Endodermal cell (in vitro differentiated cells): ENCODE data around the gene MYH13. TPM values are rescaled to one million over a fixed set of nuclear protein-coding genes. Genes with fewer than 3 reads are reported as not detected.
"Not testable (repeated sequence)": the region's sequence is repeated elsewhere in the genome, so short reads cannot be mapped to it uniquely, and the experiment has no call there.

Experiments
- DNase-seq: peaks from one replicate; pipeline ENCODE4 v3.0.0-alpha.2; 2017
- H3K27ac ChIP-seq: 2 replicates; pipeline ENCODE4 v1.5.1; 2013; ENCODE audit warnings: mild to moderate bottlenecking, low read depth, low read length, moderate library complexity
- H3K27me3 ChIP-seq: 2 replicates; pipeline ENCODE4 v1.6.1; 2013; ENCODE audit warnings: mild to moderate bottlenecking, low read length, moderate library complexity; ENCODE audit not compliant: insufficient read depth, control insufficient read depth, poor library complexity, severe bottlenecking
- H3K36me3 ChIP-seq: 2 replicates; pipeline ENCODE4 v1.7.0; 2013; ENCODE audit warnings: mild to moderate bottlenecking, low read length, moderate library complexity; ENCODE audit not compliant: control insufficient read depth, insufficient read depth
- H3K4me1 ChIP-seq: one replicate; pipeline ENCODE4 v1.7.0; 2013; ENCODE audit warnings: low read length; ENCODE audit not compliant: control insufficient read depth, insufficient read depth
- H3K4me3 ChIP-seq: 2 replicates; pipeline ENCODE4 v1.5.1; 2013; ENCODE audit warnings: mild to moderate bottlenecking, low read length, moderate library complexity
- H3K9ac ChIP-seq: 2 replicates; pipeline ENCODE4 v1.6.1; 2013; ENCODE audit warnings: mild to moderate bottlenecking, low read length, moderate library complexity; ENCODE audit not compliant: poor library complexity, severe bottlenecking; ENCODE audit errors: extremely low read depth
- H3K9me3 ChIP-seq: 2 replicates; pipeline ENCODE4 v1.6.1; 2013; ENCODE audit warnings: mild to moderate bottlenecking, low read length, moderate library complexity; ENCODE audit not compliant: control insufficient read depth
- H3K27ac Mint-ChIP-seq: 2 replicates; pipeline ENCODE4 v1.8.0; 2020; ENCODE audit warnings: mixed read lengths
- H3K27me3 Mint-ChIP-seq: 2 replicates; pipeline ENCODE4 v1.8.0; 2021; ENCODE audit warnings: mild to moderate bottlenecking, mixed read lengths; ENCODE audit not compliant: insufficient read depth
- H3K36me3 Mint-ChIP-seq: 2 replicates; pipeline ENCODE4 v1.8.0; 2020; ENCODE audit warnings: low read depth, mixed read lengths
- H3K4me1 Mint-ChIP-seq: 2 replicates; pipeline ENCODE4 v1.8.0; 2020; ENCODE audit warnings: mixed read lengths
- H3K4me3 Mint-ChIP-seq: 2 replicates; pipeline ENCODE4 v1.8.0; 2020; ENCODE audit warnings: mild to moderate bottlenecking, moderate library complexity, mixed read lengths
- H3K9me3 Mint-ChIP-seq: 2 replicates; pipeline ENCODE4 v1.8.0; 2020; ENCODE audit warnings: mild to moderate bottlenecking, mixed read lengths
- CTCF ChIP-seq: fragments of 200-600 bp; sonication (generic); conservative IDR thresholded peaks from 2 replicates; pipeline ENCODE4 v1.5.0; 2021; ENCODE audit warnings: antibody characterized with exemption, mild to moderate bottlenecking
- WGBS, 2 experiments: methylation state at CpG; one replicate each; pipeline versions ENCODE4 v1.1.5 to v1.1.7; 2013; ENCODE audit warnings: missing lambda C conversion rate in 2 of 2, mixed read lengths in 1 of 2; ENCODE audit not compliant: insufficient coverage in 1 of 2, insufficient read length in 1 of 2; 5-methylcytosine and 5-hydroxymethylcytosine counted together
- total RNA-seq, 2 donors: library from RNA; stranded (reverse); fragmentation: NEBNext Ultra II Directional in 1 of 2; extraction: Animal tissue kit (Norgen Biotek cat#: 25700) in 1 of 2; gene quantifications; 2 replicates in 1 of 2; 3 replicates in 1 of 2; pipeline ENCODE4 v1.2.1, GENCODE V29; 2021

The MYH13 gene
- total RNA-seq, 2 donors from 2014 or later, result not detected

GRCh38 chr17:10294180-10294579 is 78.6 kb downstream of the MYH13 start:
- Mint-ChIP-seq H3K36me3 (no peaks in the 10 kb centered on the region), H3K27me3 (no peaks in the 10 kb centered on the region), H3K4me3 (no peak overlapping the region), H3K4me1 (peaks cover 15% of the 10 kb centered on the region), H3K27ac (no peak overlapping the region), H3K9me3 (no peaks in the 10 kb centered on the region)
- H3K9me3 ChIP-seq, result no peaks in the 10 kb centered on the region
- H3K4me3 ChIP-seq, result no peak overlapping the region
- no peaks in the 10 kb centered on the region for H3K27me3 ChIP-seq
- DNase-seq, result no peak
- no peak for TF ChIP-seq CTCF
- H3K36me3 ChIP-seq, result no peaks in the 10 kb centered on the region
- no peaks in the 10 kb centered on the region for H3K4me1 ChIP-seq
- no peak overlapping the region for H3K9ac ChIP-seq
- H3K27ac ChIP-seq, result no peak overlapping the region

GRCh38 chr17:10292057-10292937 is 80.5 kb downstream of the MYH13 start:
- WGBS, 2 experiments, result 93 to 94% methylated on average over 3 to 12 of the region's 12 CpGs
- Mint-ChIP-seq H3K27ac (no peak overlapping the region), H3K4me1 (peaks cover 15% of the 10 kb centered on the region), H3K36me3 (no peaks in the 10 kb centered on the region), H3K9me3 (no peaks in the 10 kb centered on the region), H3K4me3 (no peak overlapping the region), H3K27me3 (no peaks in the 10 kb centered on the region)
- DNase-seq, result peak; percentile 53
- no peak overlapping the region for H3K9ac ChIP-seq
- no peaks in the 10 kb centered on the region for H3K9me3 ChIP-seq
- H3K4me1 ChIP-seq, result no peaks in the 10 kb centered on the region
- TF ChIP-seq CTCF, result no peak
- H3K36me3 ChIP-seq, result no peaks in the 10 kb centered on the region
- H3K27me3 ChIP-seq, result no peaks in the 10 kb centered on the region
- no peak overlapping the region for H3K27ac ChIP-seq
- no peak overlapping the region for H3K4me3 ChIP-seq

- H3K27ac ChIP-seq, H3K9me3 ChIP-seq, H3K4me3 ChIP-seq, H3K4me1 ChIP-seq, H3K36me3 ChIP-seq, H3K9ac ChIP-seq, H3K27ac Mint-ChIP-seq, H3K4me3 Mint-ChIP-seq, H3K36me3 Mint-ChIP-seq, H3K9me3 Mint-ChIP-seq, DNase-seq, H3K27me3 ChIP-seq, H3K27me3 Mint-ChIP-seq: not testable (repeated sequence)
- peaks cover 15% of the 10 kb centered on the region for H3K4me1 Mint-ChIP-seq
- WGBS, 2 experiments, result 81 to 85% methylated on average over 10 to 12 of the region's 12 CpGs
Measured at GRCh38 chr17:10291576-10291975, 81.2 kb downstream of the MYH13 start.
